ENCODE data around the gene OLFM2. TPM values are rescaled to one million over a fixed set of nuclear protein-coding genes. Genes with fewer than 3 reads are reported as not detected.
A peak's percentile ranks its signal among the peaks of the same experiment; 100 is the strongest.
"Not testable (repeated sequence)": the region's sequence is repeated elsewhere in the genome, so short reads cannot be mapped to it uniquely, and the experiment has no call there.

Gene OLFM2
- polyA plus RNA-seq, 4 donors: 16.1 to 29.2 (median 18.0) TPM

- peak in 2 of 4 donors; percentile 21 to 41 for DNase-seq (ENCODE audit: low read depth in 4 of 4, low spot score in 3 of 4)
These were observed 9.1 kb upstream of the OLFM2 start for GRCh38 chr19:9945319-9945966.

- no peak for DNase-seq (ENCODE audit: low read depth in 4 of 4, low spot score in 3 of 4)
These were observed 7.4 kb upstream of the OLFM2 start for GRCh38 chr19:9943744-9944143.

- DNase-seq (ENCODE audit: low read depth in 4 of 4, low spot score in 3 of 4): no peak
These were observed 5.4 kb upstream of the OLFM2 start for GRCh38 chr19:9941671-9942070.

- DNase-seq (ENCODE audit: low read depth in 4 of 4, low spot score in 3 of 4): no peak
These were observed 4.9 kb upstream of the OLFM2 start for GRCh38 chr19:9941231-9941630.

- no peak for DNase-seq (ENCODE audit: low read depth in 4 of 4, low spot score in 3 of 4)
These were observed 4.5 kb upstream of the OLFM2 start for GRCh38 chr19:9940778-9941177.

- no peak for DNase-seq (ENCODE audit: low read depth in 4 of 4, low spot score in 3 of 4)
These were observed 3.1 kb upstream of the OLFM2 start for GRCh38 chr19:9939301-9939913.

- no peak for DNase-seq (ENCODE audit: low read depth in 4 of 4, low spot score in 3 of 4)
These were observed 691 bp upstream of the OLFM2 start for GRCh38 chr19:9937001-9937411.

GRCh38 chr19:9935506-9936325, 599 bp downstream of the OLFM2 start:
- DNase-seq (ENCODE audit: low read depth in 4 of 4, low spot score in 3 of 4): no peak

- peak in 1 of 4 donors; percentile 56 for DNase-seq (ENCODE audit: low read depth in 4 of 4, low spot score in 3 of 4)
These were observed 2.0 kb downstream of the OLFM2 start for GRCh38 chr19:9934132-9934950.

GRCh38 chr19:9932835-9933234, 3.5 kb downstream of the OLFM2 start:
- no peak for DNase-seq (ENCODE audit: low read depth in 4 of 4, low spot score in 3 of 4)

GRCh38 chr19:9931629-9932028, 4.7 kb downstream of the OLFM2 start:
- no peak for DNase-seq (ENCODE audit: low read depth in 4 of 4, low spot score in 3 of 4)

GRCh38 chr19:9923440-9923839, 12.9 kb downstream of the OLFM2 start:
- no peak for DNase-seq (ENCODE audit: low read depth in 4 of 4, low spot score in 3 of 4)

- DNase-seq (ENCODE audit: low read depth in 4 of 4, low spot score in 3 of 4): not testable (repeated sequence)
These were observed 13.4 kb downstream of the OLFM2 start for GRCh38 chr19:9922782-9923379.

- DNase-seq (ENCODE audit: low read depth in 4 of 4, low spot score in 3 of 4): no peak
These were observed 19.0 kb downstream of the OLFM2 start for GRCh38 chr19:9917321-9917720.

GRCh38 chr19:9916719-9917118, 19.6 kb downstream of the OLFM2 start:
- no peak for DNase-seq (ENCODE audit: low read depth in 4 of 4, low spot score in 3 of 4)

- peak in 1 of 4 donors; percentile 52 for DNase-seq (ENCODE audit: low read depth in 4 of 4, low spot score in 3 of 4)
These were observed 21.8 kb downstream of the OLFM2 start for GRCh38 chr19:9914315-9915207.

GRCh38 chr19:9914001-9914314, 22.4 kb downstream of the OLFM2 start:
- no peak for DNase-seq (ENCODE audit: low read depth in 4 of 4, low spot score in 3 of 4)

- DNase-seq (ENCODE audit: low read depth in 4 of 4, low spot score in 3 of 4): no peak
These were observed 22.9 kb downstream of the OLFM2 start for GRCh38 chr19:9913237-9914000.
